Stimulated activated naive CD8-positive, alpha-beta T cell treated with anti-CD3 and anti-CD28 coated beads, Interleukin-15, Interleukin-2, amounts not matched to agents 100 ng/mL and 50 ng/mL, for 24 hours (primary cell): Measurements from ENCODE around the gene COX17.
A peak's percentile ranks its signal among the peaks of the same experiment; 100 is the strongest.
"Not testable (repeated sequence)": the region's sequence is repeated elsewhere in the genome, so short reads cannot be mapped to it uniquely, and the experiment has no call there.

ENCODE experiments used
- H3K27ac Mint-ChIP-seq: one replicate; pipeline ENCODE4 v1.8.0; 2021; ENCODE audit warnings: mild to moderate bottlenecking, mixed read lengths
- H3K27me3 Mint-ChIP-seq: one replicate; pipeline ENCODE4 v1.8.0; 2021; ENCODE audit warnings: mixed read lengths
- H3K36me3 Mint-ChIP-seq: one replicate; pipeline ENCODE4 v1.8.0; 2021; ENCODE audit warnings: low read depth, mixed read lengths
- H3K4me1 Mint-ChIP-seq: one replicate; pipeline ENCODE4 v1.8.0; 2021; ENCODE audit warnings: low read depth, mixed read lengths
- H3K4me3 Mint-ChIP-seq: one replicate; pipeline ENCODE4 v1.8.0; 2021; ENCODE audit warnings: mild to moderate bottlenecking, mixed read lengths
- H3K9me3 Mint-ChIP-seq: one replicate; pipeline ENCODE4 v1.8.0; 2021; ENCODE audit warnings: mixed read lengths

COX17 gene

GRCh38 chr3:119683421-119683820, 6.2 kb upstream of the COX17 start:
- peaks cover 6% of the 10 kb centered on the region for H3K9me3 Mint-ChIP-seq
- no peak overlapping the region for H3K27ac Mint-ChIP-seq
- no peak overlapping the region for H3K4me3 Mint-ChIP-seq
- H3K36me3 Mint-ChIP-seq: no peaks in the 10 kb centered on the region
- H3K4me1 Mint-ChIP-seq: no peaks in the 10 kb centered on the region
- H3K27me3 Mint-ChIP-seq: peaks cover 8% of the 10 kb centered on the region

DNA sequence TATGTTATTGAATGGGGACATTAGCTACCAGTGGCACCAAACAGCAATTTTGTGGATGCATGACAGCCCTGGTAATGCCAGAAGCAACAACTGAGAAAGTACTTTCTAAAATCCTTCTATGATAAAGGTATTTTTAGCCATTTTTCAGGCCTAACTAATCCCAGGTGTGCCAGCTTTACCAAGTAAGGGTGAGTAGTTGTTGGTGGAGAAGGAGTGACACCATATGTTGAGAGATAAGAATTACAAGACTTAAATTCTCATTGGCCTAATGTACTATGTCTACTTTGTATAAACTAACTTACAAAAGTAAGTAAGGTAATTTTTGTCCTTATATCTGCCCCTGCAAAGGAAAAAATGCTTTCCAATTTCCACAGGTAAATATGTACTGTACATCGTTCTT, 4.1 kb upstream of the COX17 start:
- no peaks in the 10 kb centered on the region for H3K27me3 Mint-ChIP-seq
- H3K4me1 Mint-ChIP-seq: peaks cover 12% of the 10 kb centered on the region
- H3K9me3 Mint-ChIP-seq: no peaks in the 10 kb centered on the region
- no peak overlapping the region for H3K4me3 Mint-ChIP-seq
- H3K36me3 Mint-ChIP-seq: no peaks in the 10 kb centered on the region
- no peak overlapping the region for H3K27ac Mint-ChIP-seq

GRCh38 chr3:119679874-119680273, 2.7 kb upstream of the COX17 start:
- Mint-ChIP-seq H3K27me3 (no peaks in the 10 kb centered on the region), H3K4me3 (no peak overlapping the region), H3K4me1 (peaks cover 26% of the 10 kb centered on the region), H3K36me3 (peaks cover 4% of the 10 kb centered on the region), H3K9me3 (no peaks in the 10 kb centered on the region), H3K27ac (no peak overlapping the region)

GRCh38 chr3:119678209-119678608, 1.0 kb upstream of the COX17 start:
- H3K4me3 Mint-ChIP-seq, H3K27me3 Mint-ChIP-seq, H3K9me3 Mint-ChIP-seq, H3K27ac Mint-ChIP-seq: not testable (repeated sequence)
- Mint-ChIP-seq H3K36me3 (peaks cover 21% of the 10 kb centered on the region), H3K4me1 (peaks cover 32% of the 10 kb centered on the region)

DNA sequence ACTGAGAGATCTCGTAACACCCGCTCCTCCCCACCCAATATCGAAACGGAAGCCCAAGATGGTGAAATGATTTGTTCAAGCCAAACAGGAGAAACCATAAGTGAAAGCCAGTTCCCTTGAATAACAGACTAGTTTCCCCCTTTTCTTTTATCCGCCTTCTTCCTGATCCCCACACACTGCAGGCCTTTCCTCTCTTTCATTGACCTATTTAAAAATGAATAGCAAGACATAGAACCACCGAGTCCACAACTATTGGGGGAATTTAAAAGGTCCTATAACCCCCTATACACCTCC, 382 bp upstream of the COX17 start:
- H3K9me3 Mint-ChIP-seq: no peaks in the 10 kb centered on the region
- H3K27ac Mint-ChIP-seq: peak overlapping the region; percentile 90
- H3K27me3 Mint-ChIP-seq: no peaks in the 10 kb centered on the region
- peaks cover 36% of the 10 kb centered on the region for H3K4me1 Mint-ChIP-seq
- H3K4me3 Mint-ChIP-seq: peak overlapping the region; percentile 98
- peaks cover 21% of the 10 kb centered on the region for H3K36me3 Mint-ChIP-seq

- peak overlapping the region; percentile 98 for H3K4me3 Mint-ChIP-seq
- no peaks in the 10 kb centered on the region for H3K9me3 Mint-ChIP-seq
- H3K36me3 Mint-ChIP-seq: peaks cover 34% of the 10 kb centered on the region
- H3K4me1 Mint-ChIP-seq: peaks cover 42% of the 10 kb centered on the region
- H3K27me3 Mint-ChIP-seq: no peaks in the 10 kb centered on the region
- H3K27ac Mint-ChIP-seq: peak overlapping the region; percentile 90
Measured at GRCh38 chr3:119676020-119676419, 1.2 kb downstream of the COX17 start.

DNA sequence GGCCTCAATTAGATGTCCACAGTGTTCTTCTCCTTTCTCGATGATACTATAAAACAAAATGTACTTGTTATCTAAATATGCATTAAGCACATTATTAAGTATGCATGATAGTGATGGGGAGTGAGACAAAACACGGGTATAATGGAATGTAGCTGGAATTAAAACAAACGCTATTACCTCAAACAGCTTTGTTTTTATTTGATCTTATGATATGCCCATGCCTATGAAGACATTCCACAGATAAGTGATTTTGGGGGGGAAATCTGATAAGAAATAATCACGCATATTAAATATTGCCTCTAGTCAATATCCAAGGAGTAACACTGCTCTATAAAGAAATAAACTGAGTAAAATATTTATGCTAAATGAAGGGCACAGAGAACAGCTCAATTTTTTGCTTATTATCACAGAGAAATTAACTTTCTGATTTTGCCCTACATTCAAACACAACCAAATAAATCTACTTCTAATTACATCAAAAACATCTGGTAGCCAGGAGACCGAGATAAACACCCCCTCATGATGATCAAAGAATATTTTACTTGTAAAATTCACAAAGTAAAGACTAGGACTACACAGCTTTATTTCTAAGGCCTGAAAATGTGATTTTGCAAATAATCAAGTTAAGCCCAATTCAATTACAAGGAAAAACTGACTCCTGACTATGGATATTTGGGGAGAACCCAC, 1.9 kb downstream of the COX17 start:
- Mint-ChIP-seq H3K4me3 (peak overlapping the region; percentile 98), H3K9me3 (no peaks in the 10 kb centered on the region), H3K27me3 (no peaks in the 10 kb centered on the region), H3K36me3 (peaks cover 38% of the 10 kb centered on the region), H3K4me1 (peaks cover 45% of the 10 kb centered on the region), H3K27ac (peak overlapping the region; percentile 61)

GRCh38 chr3:119673875-119674274, 3.3 kb downstream of the COX17 start:
- Mint-ChIP-seq H3K4me3 (no peak overlapping the region), H3K36me3 (peaks cover 53% of the 10 kb centered on the region), H3K9me3 (no peaks in the 10 kb centered on the region), H3K4me1 (peaks cover 51% of the 10 kb centered on the region), H3K27ac (no peak overlapping the region), H3K27me3 (no peaks in the 10 kb centered on the region)

- peaks cover 49% of the 10 kb centered on the region for H3K4me1 Mint-ChIP-seq
- no peaks in the 10 kb centered on the region for H3K27me3 Mint-ChIP-seq
- peaks cover 58% of the 10 kb centered on the region for H3K36me3 Mint-ChIP-seq
- no peak overlapping the region for H3K27ac Mint-ChIP-seq
- no peaks in the 10 kb centered on the region for H3K9me3 Mint-ChIP-seq
- H3K4me3 Mint-ChIP-seq: no peak overlapping the region
Measured at GRCh38 chr3:119672776-119673175, 4.4 kb downstream of the COX17 start.

GRCh38 chr3:119669906-119670570, 7.2 kb downstream of the COX17 start:
- Mint-ChIP-seq H3K27me3 (no peaks in the 10 kb centered on the region), H3K36me3 (peaks cover 64% of the 10 kb centered on the region), H3K27ac (peak overlapping the region; percentile 81), H3K4me1 (peaks cover 26% of the 10 kb centered on the region), H3K4me3 (no peak overlapping the region), H3K9me3 (no peaks in the 10 kb centered on the region)

- H3K36me3 Mint-ChIP-seq: peaks cover 33% of the 10 kb centered on the region
- H3K27me3 Mint-ChIP-seq: no peaks in the 10 kb centered on the region
- no peaks in the 10 kb centered on the region for H3K9me3 Mint-ChIP-seq
- no peak overlapping the region for H3K4me3 Mint-ChIP-seq
- H3K27ac Mint-ChIP-seq: no peak overlapping the region
- H3K4me1 Mint-ChIP-seq: peaks cover 17% of the 10 kb centered on the region
Measured at GRCh38 chr3:119665954-119666559, 11.1 kb downstream of the COX17 start.

- no peak overlapping the region for H3K4me3 Mint-ChIP-seq
- peaks cover 10% of the 10 kb centered on the region for H3K4me1 Mint-ChIP-seq
- no peaks in the 10 kb centered on the region for H3K9me3 Mint-ChIP-seq
- peaks cover 24% of the 10 kb centered on the region for H3K36me3 Mint-ChIP-seq
- H3K27ac Mint-ChIP-seq: no peak overlapping the region
- H3K27me3 Mint-ChIP-seq: no peaks in the 10 kb centered on the region
Measured at GRCh38 chr3:119664850-119665379, 12.3 kb downstream of the COX17 start.

DNA sequence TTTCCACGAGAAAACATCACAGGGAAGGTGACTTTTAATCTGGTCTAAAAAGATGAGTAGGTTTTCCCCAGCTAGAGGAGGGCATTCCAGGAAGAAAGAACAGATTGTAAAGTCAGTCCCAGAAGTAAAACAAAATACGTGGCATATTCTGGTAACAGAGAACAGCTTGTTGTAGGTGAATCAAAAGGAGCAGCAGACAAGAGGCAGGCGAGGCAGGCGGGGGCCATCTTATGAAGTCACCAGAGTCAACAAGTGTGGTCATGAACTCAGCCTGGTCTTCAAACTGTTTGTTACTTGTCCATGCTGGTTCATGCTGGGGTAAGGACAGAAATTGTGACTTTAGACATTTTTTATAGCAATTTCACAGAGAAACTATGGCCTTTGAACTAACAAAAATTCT, 12.8 kb downstream of the COX17 start:
- Mint-ChIP-seq H3K9me3 (no peaks in the 10 kb centered on the region), H3K36me3 (peaks cover 19% of the 10 kb centered on the region), H3K4me3 (no peak overlapping the region), H3K4me1 (peaks cover 9% of the 10 kb centered on the region), H3K27ac (peak overlapping the region; percentile 22), H3K27me3 (no peaks in the 10 kb centered on the region)

GRCh38 chr3:119663885-119664284, 13.3 kb downstream of the COX17 start:
- H3K4me1 Mint-ChIP-seq: peaks cover 9% of the 10 kb centered on the region
- H3K27ac Mint-ChIP-seq: no peak overlapping the region
- H3K36me3 Mint-ChIP-seq: peaks cover 14% of the 10 kb centered on the region
- no peak overlapping the region for H3K4me3 Mint-ChIP-seq
- no peaks in the 10 kb centered on the region for H3K27me3 Mint-ChIP-seq
- no peaks in the 10 kb centered on the region for H3K9me3 Mint-ChIP-seq

DNA sequence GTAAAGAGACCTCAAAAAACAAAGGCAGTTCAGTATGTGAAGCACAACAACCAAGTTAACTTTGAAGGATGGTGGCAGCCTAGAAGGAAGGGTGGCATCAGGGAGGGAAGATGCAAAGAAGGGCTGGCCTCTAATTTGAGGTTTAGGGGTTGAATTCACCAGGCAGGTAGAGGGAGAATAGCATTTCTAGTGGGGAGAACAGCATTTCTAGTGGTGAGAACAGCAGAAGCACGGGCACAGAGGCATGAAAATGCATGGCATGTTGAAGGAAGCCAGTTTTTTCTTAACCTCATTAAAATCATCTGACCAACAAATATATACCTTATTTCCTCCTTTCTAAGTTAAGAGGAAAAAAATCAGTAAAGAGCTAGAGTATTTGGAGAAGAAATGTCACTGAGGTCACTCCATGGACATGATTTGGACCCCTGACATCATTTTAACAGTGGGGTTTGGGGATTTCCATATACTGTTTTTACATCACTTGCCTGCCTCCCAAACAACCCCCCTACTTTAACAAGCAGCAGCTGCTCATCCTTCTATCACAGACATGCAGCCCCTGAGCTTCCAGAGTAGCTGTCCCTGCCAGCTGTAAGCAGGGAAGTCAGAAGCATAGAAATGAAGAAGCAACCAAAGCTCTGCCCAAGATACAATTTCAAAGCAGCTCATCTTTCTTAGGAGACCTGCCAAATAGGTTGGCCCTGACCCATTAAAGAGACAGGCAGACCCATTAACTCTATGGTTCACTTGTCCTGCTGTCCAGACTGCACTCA, 14.4 kb downstream of the COX17 start:
- H3K4me3 Mint-ChIP-seq: no peak overlapping the region
- H3K4me1 Mint-ChIP-seq: peaks cover 11% of the 10 kb centered on the region
- no peaks in the 10 kb centered on the region for H3K27me3 Mint-ChIP-seq
- no peaks in the 10 kb centered on the region for H3K9me3 Mint-ChIP-seq
- peaks cover 9% of the 10 kb centered on the region for H3K36me3 Mint-ChIP-seq
- no peak overlapping the region for H3K27ac Mint-ChIP-seq
